Measurements from ENCODE around the gene BCL2L1.
A peak's percentile ranks its signal among the peaks of the same experiment; 100 is the strongest.

BCL2L1 gene

GRCh38 chr20:31716351-31716750 is 6.3 kb downstream of the BCL2L1 start:
- no peak for DNase-seq (ENCODE audit: low read depth, low spot score)
- no peak for TF ChIP-seq CTCF (IDR thresholded peaks at IDR 0.05; ENCODE audit: low read depth, low read length)
- in situ Hi-C loops (cut with HindIII; ENCODE audit: low sequenced_read_pairs) = no loop called here
- H3K4me3 ChIP-seq (ENCODE audit: low read depth, low read length) = no peak overlapping the region

GRCh38 chr20:31715766-31716165 is 6.9 kb downstream of the BCL2L1 start:
- DNase-seq (ENCODE audit: low read depth, low spot score) = no peak
- no peak overlapping the region for H3K4me3 ChIP-seq (ENCODE audit: low read depth, low read length)
- in situ Hi-C loops (cut with HindIII; ENCODE audit: low sequenced_read_pairs) = no loop called here
- TF ChIP-seq CTCF (IDR thresholded peaks at IDR 0.05; ENCODE audit: low read depth, low read length) = no peak

- DNase-seq (ENCODE audit: low read depth, low spot score) = peak; percentile 85
- no peak overlapping the region for H3K4me3 ChIP-seq (ENCODE audit: low read depth, low read length)
- TF ChIP-seq CTCF (IDR thresholded peaks at IDR 0.05; ENCODE audit: low read depth, low read length) = no peak
- in situ Hi-C loops (cut with HindIII; ENCODE audit: low sequenced_read_pairs) = no loop called here
Observed at GRCh38 chr20:31713312-31714273, 9.1 kb downstream of the BCL2L1 start.

GRCh38 chr20:31712564-31713311 is 9.9 kb downstream of the BCL2L1 start:
- TF ChIP-seq CTCF (IDR thresholded peaks at IDR 0.05; ENCODE audit: low read depth, low read length) = no peak
- peak; percentile 87 for DNase-seq (ENCODE audit: low read depth, low spot score)
- in situ Hi-C loops (cut with HindIII; ENCODE audit: low sequenced_read_pairs) = no loop called here
- H3K4me3 ChIP-seq (ENCODE audit: low read depth, low read length) = no peak overlapping the region

- no peak overlapping the region for H3K4me3 ChIP-seq (ENCODE audit: low read depth, low read length)
- no peak for TF ChIP-seq CTCF (IDR thresholded peaks at IDR 0.05; ENCODE audit: low read depth, low read length)
- DNase-seq (ENCODE audit: low read depth, low spot score) = no peak
- in situ Hi-C loops (cut with HindIII; ENCODE audit: low sequenced_read_pairs) = no loop called here
Observed at GRCh38 chr20:31712112-31712553, 10.5 kb downstream of the BCL2L1 start.

GRCh38 chr20:31711179-31712111 is 11.2 kb downstream of the BCL2L1 start:
- DNase-seq (ENCODE audit: low read depth, low spot score) = no peak
- in situ Hi-C loops (cut with HindIII; ENCODE audit: low sequenced_read_pairs) = no loop called here
- H3K4me3 ChIP-seq (ENCODE audit: low read depth, low read length) = no peak overlapping the region
- no peak for TF ChIP-seq CTCF (IDR thresholded peaks at IDR 0.05; ENCODE audit: low read depth, low read length)
